Gastrocnemius medialis (tissue), 4 donors: ENCODE data around the gene COX11. TPM values are rescaled to one million over a fixed set of nuclear protein-coding genes. Genes with fewer than 3 reads are reported as not detected.

ENCODE experiments used
- ATAC-seq, 2 donors: fragments of 150-250 bp; one replicate each; pipeline ENCODE4 v1.9.1; 2016
- DNase-seq, 2 donors: peaks; one replicate each; pipeline ENCODE4 v3.0.0-alpha.2; 2019
- H3K27ac ChIP-seq, 4 donors: fragments of 200-600 bp; sonication (generic); 1 replicate in 1 of 4; 2 replicates in 3 of 4; pipeline ENCODE4 v1.5.1; 2016 to 2018; ENCODE audit warnings: mild to moderate bottlenecking in 2 of 4, moderate library complexity in 1 of 4
- H3K27me3 ChIP-seq, 3 donors: fragments of 200-600 bp; sonication (generic) in 2 of 3; 1 replicate in 1 of 3; 2 replicates in 2 of 3; pipeline versions ENCODE4 v1.5.1 to v1.6.0; 2016 to 2019; ENCODE audit warnings: mild to moderate bottlenecking in 1 of 3, moderate library complexity in 1 of 3
- H3K36me3 ChIP-seq, 2 donors: fragments of 200-600 bp; sonication (generic) in 1 of 2; one replicate each; pipeline ENCODE4 v1.5.1; 2017 to 2018
- H3K4me1 ChIP-seq, 2 donors: fragments of 200-600 bp; sonication (generic) in 1 of 2; one replicate each; pipeline ENCODE4 v1.5.1; 2016 to 2017; ENCODE audit warnings: mild to moderate bottlenecking in 2 of 2
- H3K4me3 ChIP-seq, 4 donors: fragments of 200-600 bp; sonication (generic) in 3 of 4; 1 replicate in 1 of 4; 2 replicates in 3 of 4; pipeline ENCODE4 v1.5.1; 2016 to 2019; ENCODE audit warnings: mild to moderate bottlenecking in 2 of 4
- H3K9me3 ChIP-seq, 3 donors: fragments of 200-600 bp; sonication (generic) in 2 of 3; 1 replicate in 1 of 3; 2 replicates in 2 of 3; pipeline ENCODE4 v1.5.1; 2016 to 2019
- CTCF ChIP-seq, 5 experiments: fragments of 450-650 bp in 3 of 5; fragments of 200-600 bp in 2 of 5; sonication (generic) in 2 of 5; IDR thresholded peaks in 4 of 5; conservative IDR thresholded peaks in 1 of 5; 1 replicate in 4 of 5; 2 replicates in 1 of 5; pipeline ENCODE4 v1.5.1; 2016 to 2019; ENCODE audit warnings: antibody characterized with exemption in 5 of 5, mild to moderate bottlenecking in 3 of 5, moderate library complexity in 3 of 5
- POLR2A ChIP-seq, 2 donors: fragments of 450-650 bp; IDR thresholded peaks; one replicate each; pipeline ENCODE4 v1.6.1; 2017; ENCODE audit warnings: antibody characterized with exemption in 2 of 2, mild to moderate bottlenecking in 2 of 2, moderate library complexity in 2 of 2
- in situ Hi-C, 4 donors: fragments of 200-750 bp; cut with MboI; loops; one replicate each; pipeline versions ENCODE4 v1.15.0 to v1.8.0; 2017; ENCODE audit warnings: low sequenced_read_pairs in 4 of 4
- intact Hi-C: fragments of 100-400 bp; cut with DNase I; formaldehyde crosslinking; loops from one replicate; pipeline ENCODE4 v1.15.1; 2023; ENCODE audit warnings: low total_unique reads
- total RNA-seq, 4 donors: library from RNA; depleted of rRNA; stranded (reverse); fragments of >200 nt; gene quantifications; one replicate each; pipeline versions ENCODE4 v1.1.0 to v1.2.3, GENCODE V29; 2016

COX11 gene
- total RNA-seq, 4 donors from 2014 or later: 36.4 to 77.2 (median 67.6) TPM

GRCh38 chr17:54947396-54947795, 21.1 kb downstream of the COX11 start:
- Histone ChIP-seq H3K36me3 (no peaks in the 10 kb centered on the region), H3K9me3 (no peaks in the 10 kb centered on the region), H3K4me3 (no peak overlapping the region), H3K27me3 (no peaks in the 10 kb centered on the region), H3K27ac (no peak overlapping the region), H3K4me1 (peaks cover 0 to 4% of the 10 kb centered on the region in 2 donors)
- intact Hi-C loops (no loop called here), in situ Hi-C loops (no loop called here)
- TF ChIP-seq POLR2A (IDR thresholded peaks at IDR 0.05) (no peak), CTCF (IDR thresholded peaks at IDR 0.05 in 4 of 5, conservative IDR thresholded peaks at IDR 0.05 in 1 of 5) (no peak)
- ATAC-seq: no peak
- DNase-seq: no peak

GRCh38 chr17:54945671-54946070, 22.8 kb downstream of the COX11 start:
- no peaks in the 10 kb centered on the region for H3K36me3 ChIP-seq
- no peak for DNase-seq
- in situ Hi-C loops (no loop called here), intact Hi-C loops (no loop called here)
- no peak for ATAC-seq
- no peak overlapping the region for H3K4me3 ChIP-seq
- H3K27me3 ChIP-seq: no peaks in the 10 kb centered on the region
- peaks cover 0 to 4% of the 10 kb centered on the region in 2 donors for H3K4me1 ChIP-seq
- TF ChIP-seq POLR2A (IDR thresholded peaks at IDR 0.05): no peak
- TF ChIP-seq CTCF (IDR thresholded peaks at IDR 0.05 in 4 of 5, conservative IDR thresholded peaks at IDR 0.05 in 1 of 5): no peak
- H3K27ac ChIP-seq: no peak overlapping the region
- H3K9me3 ChIP-seq: no peaks in the 10 kb centered on the region

- ATAC-seq (no peak), DNase-seq (no peak)
- in situ Hi-C loops: no loop called here
- H3K27ac ChIP-seq: no peak overlapping the region
- H3K4me3 ChIP-seq: no peak overlapping the region
- no peaks in the 10 kb centered on the region for H3K36me3 ChIP-seq
- H3K4me1 ChIP-seq: peaks cover 0 to 4% of the 10 kb centered on the region in 2 donors
- H3K9me3 ChIP-seq: no peaks in the 10 kb centered on the region
- intact Hi-C loops: no loop called here
- TF ChIP-seq CTCF (IDR thresholded peaks at IDR 0.05 in 4 of 5, conservative IDR thresholded peaks at IDR 0.05 in 1 of 5): no peak
- TF ChIP-seq POLR2A (IDR thresholded peaks at IDR 0.05): no peak
- no peaks in the 10 kb centered on the region for H3K27me3 ChIP-seq
Observed at GRCh38 chr17:54945231-54945630, 23.2 kb downstream of the COX11 start.

- Histone ChIP-seq H3K4me3 (no peak overlapping the region), H3K27ac (no peak overlapping the region), H3K9me3 (no peaks in the 10 kb centered on the region), H3K4me1 (peaks cover 0 to 4% of the 10 kb centered on the region in 2 donors), H3K27me3 (no peaks in the 10 kb centered on the region), H3K36me3 (no peaks in the 10 kb centered on the region)
- DNase-seq (no peak), ATAC-seq (no peak)
- intact Hi-C loops (no loop called here), in situ Hi-C loops (no loop called here)
- TF ChIP-seq POLR2A (IDR thresholded peaks at IDR 0.05) (no peak), CTCF (IDR thresholded peaks at IDR 0.05 in 4 of 5, conservative IDR thresholded peaks at IDR 0.05 in 1 of 5) (no peak)
Observed at GRCh38 chr17:54944796-54945195, 23.7 kb downstream of the COX11 start.

GRCh38 chr17:54941285-54941684, 27.2 kb downstream of the COX11 start:
- ATAC-seq: no peak
- Histone ChIP-seq H3K27ac (no peak overlapping the region), H3K4me1 (no peaks in the 10 kb centered on the region)

More at GRCh38 chr17:54941285-54941684, 27.2 kb downstream of the COX11 start:
- in situ Hi-C loops: no loop called here
- no peaks in the 10 kb centered on the region for H3K27me3 ChIP-seq
- intact Hi-C loops: no loop called here
- no peaks in the 10 kb centered on the region for H3K36me3 ChIP-seq
- H3K4me3 ChIP-seq: no peak overlapping the region
- TF ChIP-seq POLR2A (IDR thresholded peaks at IDR 0.05): no peak
- no peak for TF ChIP-seq CTCF (IDR thresholded peaks at IDR 0.05 in 4 of 5, conservative IDR thresholded peaks at IDR 0.05 in 1 of 5)
- no peak for DNase-seq
- no peaks in the 10 kb centered on the region for H3K9me3 ChIP-seq
